Tibial artery (tissue), 4 donors: ENCODE measurements around the gene NAA15.

Source experiments
- DNase-seq, 2 donors: peaks; one replicate each; pipeline ENCODE4 v3.0.0-alpha.2; 2019
- H3K27ac ChIP-seq, 2 donors: fragments of 200-600 bp; sonication (generic) in 1 of 2; 1 replicate in 1 of 2; 2 replicates in 1 of 2; pipeline ENCODE4 v1.5.1; 2018 to 2019; ENCODE audit warnings: mild to moderate bottlenecking in 1 of 2
- H3K27me3 ChIP-seq, 2 donors: fragments of 200-600 bp; sonication (generic) in 1 of 2; one replicate each; pipeline versions ENCODE4 v1.5.1 to v1.6.0; 2016 to 2019
- H3K36me3 ChIP-seq, 3 donors: fragments of 200-600 bp; sonication (generic) in 2 of 3; one replicate each; pipeline ENCODE4 v1.5.1; 2016 to 2019; ENCODE audit warnings: mild to moderate bottlenecking in 2 of 3
- H3K4me1 ChIP-seq, 4 donors: fragments of 200-600 bp; sonication (generic) in 2 of 4; 1 replicate in 3 of 4; 2 replicates in 1 of 4; pipeline ENCODE4 v1.5.1; 2016 to 2019
- H3K4me3 ChIP-seq, 2 donors: fragments of 200-600 bp; sonication (generic) in 1 of 2; 1 replicate in 1 of 2; 2 replicates in 1 of 2; pipeline ENCODE4 v1.5.1; 2018 to 2019; ENCODE audit warnings: mild to moderate bottlenecking in 2 of 2
- H3K9me3 ChIP-seq, 3 donors: fragments of 200-600 bp; sonication (generic) in 1 of 3; one replicate each; pipeline ENCODE4 v1.5.1; 2016 to 2019
- CTCF ChIP-seq, 2 experiments: fragments of 200-600 bp in 1 of 2; fragments of 450-650 bp in 1 of 2; IDR thresholded peaks; one replicate each; pipeline ENCODE4 v1.5.1; 2017 to 2019; ENCODE audit warnings: antibody characterized with exemption in 2 of 2, mild to moderate bottlenecking in 1 of 2, moderate library complexity in 1 of 2
- intact Hi-C: fragments of 100-400 bp; cut with DNase I; formaldehyde crosslinking; loops from one replicate; pipeline ENCODE4 v1.15.0; 2023; ENCODE audit warnings: low total_unique reads

Gene NAA15

GRCh38 chr4:139368998-139369397 lies 67.7 kb downstream of the NAA15 start:
- no peak overlapping the region for H3K4me3 ChIP-seq
- no peak overlapping the region for H3K27ac ChIP-seq
- intact Hi-C loops, result no loop called here
- H3K27me3 ChIP-seq, result no peaks in the 10 kb centered on the region
- DNase-seq, result no peak
- TF ChIP-seq CTCF (IDR thresholded peaks at IDR 0.05), result no peak
- H3K4me1 ChIP-seq, result peaks cover 0 to 35% (median 2%) of the 10 kb centered on the region in 4 donors
- H3K36me3 ChIP-seq, result peaks cover 15 to 33% (median 31%) of the 10 kb centered on the region in 3 donors
- no peaks in the 10 kb centered on the region for H3K9me3 ChIP-seq

- no peaks in the 10 kb centered on the region for H3K9me3 ChIP-seq
- no peak for DNase-seq
- no peak overlapping the region for H3K4me3 ChIP-seq
- H3K36me3 ChIP-seq, result peaks cover 20 to 48% (median 46%) of the 10 kb centered on the region in 3 donors
- intact Hi-C loops, result no loop called here
- no peak overlapping the region for H3K27ac ChIP-seq
- H3K4me1 ChIP-seq, result peaks cover 0 to 2% (median under 1%) of the 10 kb centered on the region in 4 donors
- TF ChIP-seq CTCF (IDR thresholded peaks at IDR 0.05), result no peak
- no peaks in the 10 kb centered on the region for H3K27me3 ChIP-seq
Measured at GRCh38 chr4:139374251-139374650, 72.9 kb downstream of the NAA15 start.

- intact Hi-C loops, result no loop called here
- peaks cover 32 to 45% (median 37%) of the 10 kb centered on the region in 3 donors for H3K36me3 ChIP-seq
Measured at GRCh38 chr4:139386421-139386820, 85.1 kb downstream of the NAA15 start.

GRCh38 chr4:139389102-139389501 lies 87.8 kb downstream of the NAA15 start:
- no peaks in the 10 kb centered on the region for H3K27me3 ChIP-seq
- no peak for TF ChIP-seq CTCF (IDR thresholded peaks at IDR 0.05)
- no peak overlapping the region for H3K27ac ChIP-seq
- H3K36me3 ChIP-seq, result peaks cover 35 to 51% (median 36%) of the 10 kb centered on the region in 3 donors
- no peak for DNase-seq
- H3K9me3 ChIP-seq, result no peaks in the 10 kb centered on the region
- no peaks in the 10 kb centered on the region for H3K4me1 ChIP-seq
- H3K4me3 ChIP-seq, result no peak overlapping the region
- intact Hi-C loops, result no loop called here

More at GRCh38 chr4:139386421-139386820, 85.1 kb downstream of the NAA15 start:
- no peak overlapping the region for H3K27ac ChIP-seq
- DNase-seq, result no peak
- no peaks in the 10 kb centered on the region for H3K27me3 ChIP-seq
- H3K4me1 ChIP-seq, result no peaks in the 10 kb centered on the region
- no peaks in the 10 kb centered on the region for H3K9me3 ChIP-seq
- no peak for TF ChIP-seq CTCF (IDR thresholded peaks at IDR 0.05)
- H3K4me3 ChIP-seq, result no peak overlapping the region

- DNase-seq, result no peak
- Histone ChIP-seq H3K27me3 (no peaks in the 10 kb centered on the region), H3K4me3 (no peak overlapping the region), H3K36me3 (peaks cover 31 to 48% (median 36%) of the 10 kb centered on the region in 3 donors), H3K27ac (no peak overlapping the region), H3K4me1 (no peaks in the 10 kb centered on the region), H3K9me3 (no peaks in the 10 kb centered on the region)
- intact Hi-C loops, result no loop called here
- no peak for TF ChIP-seq CTCF (IDR thresholded peaks at IDR 0.05)
Measured at GRCh38 chr4:139389991-139390390, 88.7 kb downstream of the NAA15 start.

- intact Hi-C loops, result no loop called here
- Histone ChIP-seq H3K4me1 (no peaks in the 10 kb centered on the region), H3K4me3 (no peak overlapping the region), H3K9me3 (no peaks in the 10 kb centered on the region), H3K27me3 (no peaks in the 10 kb centered on the region), H3K36me3 (peaks cover 23 to 47% (median 31%) of the 10 kb centered on the region in 3 donors), H3K27ac (no peak overlapping the region)
- no peak for TF ChIP-seq CTCF (IDR thresholded peaks at IDR 0.05)
- no peak for DNase-seq
Measured at GRCh38 chr4:139391731-139392130, 90.4 kb downstream of the NAA15 start.
